Left lung (tissue), 10 donors: ENCODE data around the gene SDHB. TPM values are rescaled to one million over a fixed set of nuclear protein-coding genes. Genes with fewer than 3 reads are reported as not detected.

Source experiments
- ATAC-seq: fragments of 200-7000 bp; cut with Tn5 transposase; one replicate; pipeline ENCODE4 v1.9.1; 2020; ENCODE audit warnings: moderate library complexity
- DNase-seq, 4 donors: peaks; one replicate each; pipeline ENCODE4 v3.0.0-alpha.2; 2013 to 2020
- H3K27ac ChIP-seq, 2 donors: fragments of 200-600 bp; sonication (generic) in 1 of 2; one replicate each; pipeline versions ENCODE4 v1.5.0 to v1.8.0; 2020 to 2021
- H3K27me3 ChIP-seq, 2 donors: fragments of 200-600 bp; sonication (generic) in 1 of 2; one replicate each; pipeline versions ENCODE4 v1.5.0 to v1.8.0; 2020 to 2021
- H3K36me3 ChIP-seq, 2 donors: fragments of 200-600 bp; sonication (generic) in 1 of 2; one replicate each; pipeline versions ENCODE4 v1.5.0 to v1.8.0; 2020 to 2021
- H3K4me1 ChIP-seq, 2 donors: fragments of 200-600 bp; one replicate each; pipeline ENCODE4 v1.8.0; 2021
- H3K4me3 ChIP-seq, 2 donors: fragments of 200-600 bp; sonication (generic) in 1 of 2; one replicate each; pipeline versions ENCODE4 v1.5.0 to v1.8.0; 2020 to 2021; ENCODE audit warnings: mild to moderate bottlenecking in 1 of 2
- H3K9me3 ChIP-seq, 2 donors: fragments of 200-600 bp; sonication (generic) in 1 of 2; one replicate each; pipeline versions ENCODE4 v1.5.0 to v1.8.0; 2020 to 2021
- intact Hi-C, 2 donors: fragments of 100-400 bp; cut with DNase I; formaldehyde crosslinking; loops; one replicate each; pipeline versions ENCODE4 v1.11.2 to v1.14.2; 2022
- polyA plus RNA-seq, 6 donors: library from polyadenylated mRNA; unstranded; fragments of 120-200 nt; gene quantifications; one replicate each; pipeline ENCODE4 v1.2.1, GENCODE V29; 2013; ENCODE audit not compliant: insufficient read length in 6 of 6
- total RNA-seq, 2 donors: library from RNA; stranded (reverse); fragmentation: NEBNext Ultra II Directional; extraction: Animal tissue kit (Norgen Biotek cat#: 25700); gene quantifications; one replicate each; pipeline ENCODE4 v1.2.1, GENCODE V29; 2021
- TF ChIP-seq, protein P1 (sequence below), 2 donors: fragments of 200-600 bp; sonication (generic) in 1 of 2; IDR thresholded peaks; one replicate each; pipeline versions ENCODE4 v1.5.0 to v1.8.0; 2021; ENCODE audit warnings: antibody characterized with exemption in 2 of 2
- donor health status: DM: no; HTN: yes; CAD: no.
- donor health status: DM: no; HTN: no; CAD: no.

Gene SDHB
- total and polyA plus RNA-seq, 8 donors = 86.8 to 110 (median 98.1) TPM

GRCh38 chr1:17086751-17087150, 32.9 kb upstream of the SDHB start:
- no peak for ATAC-seq
- Histone ChIP-seq H3K27ac (no peak overlapping the region), H3K9me3 (no peaks in the 10 kb centered on the region), H3K4me3 (no peak overlapping the region), H3K4me1 (peaks cover 0 to 11% of the 10 kb centered on the region in 2 donors), H3K27me3 (no peaks in the 10 kb centered on the region), H3K36me3 (peaks cover 0 to 24% of the 10 kb centered on the region in 2 donors)
- TF ChIP-seq, protein P1, sequence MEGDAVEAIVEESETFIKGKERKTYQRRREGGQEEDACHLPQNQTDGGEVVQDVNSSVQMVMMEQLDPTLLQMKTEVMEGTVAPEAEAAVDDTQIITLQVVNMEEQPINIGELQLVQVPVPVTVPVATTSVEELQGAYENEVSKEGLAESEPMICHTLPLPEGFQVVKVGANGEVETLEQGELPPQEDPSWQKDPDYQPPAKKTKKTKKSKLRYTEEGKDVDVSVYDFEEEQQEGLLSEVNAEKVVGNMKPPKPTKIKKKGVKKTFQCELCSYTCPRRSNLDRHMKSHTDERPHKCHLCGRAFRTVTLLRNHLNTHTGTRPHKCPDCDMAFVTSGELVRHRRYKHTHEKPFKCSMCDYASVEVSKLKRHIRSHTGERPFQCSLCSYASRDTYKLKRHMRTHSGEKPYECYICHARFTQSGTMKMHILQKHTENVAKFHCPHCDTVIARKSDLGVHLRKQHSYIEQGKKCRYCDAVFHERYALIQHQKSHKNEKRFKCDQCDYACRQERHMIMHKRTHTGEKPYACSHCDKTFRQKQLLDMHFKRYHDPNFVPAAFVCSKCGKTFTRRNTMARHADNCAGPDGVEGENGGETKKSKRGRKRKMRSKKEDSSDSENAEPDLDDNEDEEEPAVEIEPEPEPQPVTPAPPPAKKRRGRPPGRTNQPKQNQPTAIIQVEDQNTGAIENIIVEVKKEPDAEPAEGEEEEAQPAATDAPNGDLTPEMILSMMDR (IDR thresholded peaks at IDR 0.05) = no peak
- intact Hi-C loops = no loop called here
- no peak for DNase-seq

DNA sequence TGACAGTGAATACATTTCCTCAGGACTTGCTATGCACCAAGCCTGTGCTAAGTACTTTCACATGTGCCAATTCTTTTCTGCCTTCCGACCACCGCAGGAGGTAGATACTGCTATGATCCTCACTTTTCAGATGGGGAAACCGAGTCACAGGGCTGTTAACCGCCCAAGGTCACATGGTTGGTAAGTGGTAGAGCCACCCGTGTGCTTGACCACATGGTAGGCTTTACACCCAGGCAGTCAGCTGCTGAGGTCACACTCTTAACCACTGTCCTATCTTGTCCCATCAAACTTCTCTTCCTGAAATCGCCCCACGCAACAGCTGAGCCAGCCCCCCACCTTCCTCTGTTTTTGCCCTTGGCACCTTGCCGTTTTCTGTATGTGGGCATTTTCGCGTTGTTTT, 31.0 kb upstream of the SDHB start:
- TF ChIP-seq, protein P1 (IDR thresholded peaks at IDR 0.05) = no peak
- H3K9me3 ChIP-seq = no peaks in the 10 kb centered on the region
- peak; percentile 25 for ATAC-seq

DNA sequence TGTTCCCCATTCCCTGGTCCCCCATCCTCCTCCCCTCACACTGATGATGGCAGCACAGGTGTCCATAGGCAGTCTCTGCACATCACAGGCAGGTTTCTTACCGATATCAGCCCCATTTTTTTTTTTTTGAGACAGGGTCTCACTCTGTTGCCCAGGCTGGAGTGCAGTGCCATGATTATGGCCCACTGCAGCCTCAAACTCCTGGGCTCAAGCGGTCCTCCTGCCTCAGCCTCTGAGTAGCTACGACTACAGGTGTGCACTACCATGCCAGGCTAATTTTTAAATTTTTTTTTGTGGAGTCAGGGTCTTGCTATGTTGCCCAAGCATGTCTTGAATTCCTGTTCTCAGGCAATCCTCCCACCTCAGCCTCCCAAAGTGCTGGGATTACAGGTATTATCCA, 28.9 kb upstream of the SDHB start:
- Histone ChIP-seq H3K36me3 (peaks cover 0 to 21% of the 10 kb centered on the region in 2 donors), H3K27ac (peak overlapping the region in 1 of 2 donors; percentile 57), H3K4me1 (peaks cover 0 to 12% of the 10 kb centered on the region in 2 donors), H3K27me3 (no peaks in the 10 kb centered on the region), H3K4me3 (no peak overlapping the region), H3K9me3 (no peaks in the 10 kb centered on the region)
- DNase-seq (no peak), ATAC-seq (no peak)
- intact Hi-C loops = no loop called here
- TF ChIP-seq, protein P1 (IDR thresholded peaks at IDR 0.05) = no peak

More for the DNA sequence above, 31.0 kb upstream of the SDHB start:
- Histone ChIP-seq H3K36me3 (peaks cover 0 to 16% of the 10 kb centered on the region in 2 donors), H3K27me3 (no peaks in the 10 kb centered on the region), H3K4me1 (peaks cover 0 to 12% of the 10 kb centered on the region in 2 donors), H3K27ac (no peak overlapping the region), H3K4me3 (no peak overlapping the region)
- intact Hi-C loops = no loop called here
- DNase-seq = no peak

GRCh38 chr1:17081439-17081838, 27.6 kb upstream of the SDHB start:
- DNase-seq (peak in 1 of 4 donors; percentile 16), ATAC-seq (peak; percentile 76)
- Histone ChIP-seq H3K9me3 (no peaks in the 10 kb centered on the region), H3K27ac (peak overlapping the region in 1 of 2 donors; percentile 57), H3K4me3 (no peak overlapping the region), H3K36me3 (peaks cover 0 to 23% of the 10 kb centered on the region in 2 donors), H3K27me3 (no peaks in the 10 kb centered on the region), H3K4me1 (peaks cover 0 to 12% of the 10 kb centered on the region in 2 donors)
- TF ChIP-seq, protein P1 (IDR thresholded peaks at IDR 0.05) = no peak
- intact Hi-C loops = no loop called here

GRCh38 chr1:17080880-17081279, 27.0 kb upstream of the SDHB start:
- Histone ChIP-seq H3K9me3 (no peaks in the 10 kb centered on the region), H3K27ac (no peak overlapping the region), H3K36me3 (peaks cover 0 to 23% of the 10 kb centered on the region in 2 donors), H3K4me1 (peaks cover 0 to 12% of the 10 kb centered on the region in 2 donors), H3K27me3 (no peaks in the 10 kb centered on the region), H3K4me3 (no peak overlapping the region)
- no peak for DNase-seq
- no peak for ATAC-seq
- intact Hi-C loops = no loop called here
- TF ChIP-seq, protein P1 (IDR thresholded peaks at IDR 0.05) = no peak
